ENCODE results near the gene PLBD1. TPM values are rescaled to one million over a fixed set of nuclear protein-coding genes. Genes with fewer than 3 reads are reported as not detected.

PLBD1 gene
- total and polyA plus RNA-seq, 10 donors = 3.1 to 83.2 (median 29.5) TPM

DNA sequence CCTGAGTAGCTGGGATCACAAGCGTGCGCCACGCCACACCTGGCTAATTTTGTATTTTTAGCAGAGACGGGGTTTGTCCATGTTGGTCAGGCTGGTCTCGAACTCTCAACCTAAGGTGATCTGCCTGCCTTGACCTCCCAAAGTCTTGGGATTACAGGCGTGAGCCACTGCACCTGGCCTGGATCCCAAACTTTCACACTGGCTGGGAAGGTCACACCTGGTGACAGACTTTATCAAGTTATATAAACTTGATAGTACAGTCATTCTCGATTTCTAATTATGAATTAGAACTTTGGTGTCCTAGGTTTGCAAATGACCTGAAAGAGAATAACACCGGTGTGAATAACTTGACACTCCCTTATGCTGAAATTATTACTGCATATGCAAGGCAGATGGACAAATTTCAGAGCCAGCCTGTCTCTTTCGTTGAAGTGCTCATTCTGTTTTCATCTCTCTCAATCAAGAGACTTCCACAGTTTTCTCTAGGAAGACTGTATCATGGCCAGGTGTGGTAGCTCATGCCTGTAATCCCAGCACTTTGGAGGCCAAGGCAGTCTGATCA is 5.9 kb downstream of the PLBD1 start:
- Histone ChIP-seq H3K4me3 (no peak overlapping the region), H3K9me3 (peaks cover 0 to 4% (median 0%) of the 10 kb centered on the region in 8 donors), H3K27me3 (replicated peaks in 1 of 7) (peaks cover 0 to 18% (median 0%) of the 10 kb centered on the region in 7 donors), H3K4me1 (peaks cover 0 to 72% (median 16%) of the 10 kb centered on the region in 6 donors), H3K36me3 (no peaks in the 10 kb centered on the region), H3K27ac (peak overlapping the region in 6 of 8 donors; percentile 31 to 91 (median 64))
- TF ChIP-seq, protein P1, sequence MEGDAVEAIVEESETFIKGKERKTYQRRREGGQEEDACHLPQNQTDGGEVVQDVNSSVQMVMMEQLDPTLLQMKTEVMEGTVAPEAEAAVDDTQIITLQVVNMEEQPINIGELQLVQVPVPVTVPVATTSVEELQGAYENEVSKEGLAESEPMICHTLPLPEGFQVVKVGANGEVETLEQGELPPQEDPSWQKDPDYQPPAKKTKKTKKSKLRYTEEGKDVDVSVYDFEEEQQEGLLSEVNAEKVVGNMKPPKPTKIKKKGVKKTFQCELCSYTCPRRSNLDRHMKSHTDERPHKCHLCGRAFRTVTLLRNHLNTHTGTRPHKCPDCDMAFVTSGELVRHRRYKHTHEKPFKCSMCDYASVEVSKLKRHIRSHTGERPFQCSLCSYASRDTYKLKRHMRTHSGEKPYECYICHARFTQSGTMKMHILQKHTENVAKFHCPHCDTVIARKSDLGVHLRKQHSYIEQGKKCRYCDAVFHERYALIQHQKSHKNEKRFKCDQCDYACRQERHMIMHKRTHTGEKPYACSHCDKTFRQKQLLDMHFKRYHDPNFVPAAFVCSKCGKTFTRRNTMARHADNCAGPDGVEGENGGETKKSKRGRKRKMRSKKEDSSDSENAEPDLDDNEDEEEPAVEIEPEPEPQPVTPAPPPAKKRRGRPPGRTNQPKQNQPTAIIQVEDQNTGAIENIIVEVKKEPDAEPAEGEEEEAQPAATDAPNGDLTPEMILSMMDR (IDR thresholded peaks at IDR 0.05 in 8 of 11, conservative IDR thresholded peaks at IDR 0.05 in 3 of 11) = no peak
- no peak for TF ChIP-seq POLR2A (IDR thresholded peaks at IDR 0.05)
- 87 to 96% (median 91%) methylated on average over 9 of the region's 9 CpGs for WGBS, 5 donors
- no peak for DNase-seq
- intact Hi-C loops (cut with DNase I; ENCODE audit: low total_unique reads) = no loop called here

DNA sequence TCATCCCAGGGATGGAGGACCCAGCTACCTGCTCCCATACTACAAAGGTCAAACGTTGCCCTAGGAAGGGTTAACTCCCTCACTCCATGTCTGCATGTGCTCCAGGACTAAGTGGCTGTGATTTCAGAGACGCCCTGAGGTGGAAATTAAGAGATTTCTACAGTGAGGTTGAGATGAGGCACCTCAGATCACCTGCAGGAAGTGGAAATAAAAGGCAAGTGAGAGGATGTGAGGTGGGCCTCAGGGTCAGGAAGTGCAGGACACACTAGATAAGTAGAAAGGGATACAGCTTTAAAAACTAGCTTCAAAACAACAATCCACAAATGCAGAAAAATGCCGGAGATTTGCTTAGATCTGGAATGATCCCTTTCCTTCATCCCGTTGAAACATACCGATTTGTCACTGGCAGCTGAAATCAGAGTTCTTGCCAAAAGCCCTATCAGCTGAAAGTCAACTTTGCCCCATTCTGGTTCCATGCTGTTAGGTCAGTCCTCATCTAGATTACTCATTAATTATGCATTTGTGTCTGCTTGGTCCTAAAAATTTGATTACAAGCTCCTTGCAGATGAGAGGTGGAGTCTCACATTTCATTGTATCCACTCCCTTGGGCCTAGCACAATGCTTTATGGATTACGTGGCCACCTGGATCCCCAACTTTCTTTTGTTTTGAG is 6.6 kb downstream of the PLBD1 start:
- WGBS, 5 donors = 55 to 63% (median 58%) methylated on average over 6 of the region's 6 CpGs
- intact Hi-C loops (cut with DNase I; ENCODE audit: low total_unique reads) = no loop called here
- Histone ChIP-seq H3K36me3 (no peaks in the 10 kb centered on the region), H3K27ac (peak overlapping the region in 3 of 8 donors; percentile 74 to 91 (median 86)), H3K4me1 (peaks cover 0 to 75% (median 16%) of the 10 kb centered on the region in 6 donors), H3K4me3 (no peak overlapping the region), H3K27me3 (replicated peaks in 1 of 7) (peaks cover 0 to 11% (median 0%) of the 10 kb centered on the region in 7 donors), H3K9me3 (peaks cover 0 to 4% (median 0%) of the 10 kb centered on the region in 8 donors)
- TF ChIP-seq, protein P1 (IDR thresholded peaks at IDR 0.05 in 8 of 11, conservative IDR thresholded peaks at IDR 0.05 in 3 of 11) = no peak
- TF ChIP-seq POLR2AphosphoS5 (IDR thresholded peaks at IDR 0.05) (no peak), POLR2A (IDR thresholded peaks at IDR 0.05) (no peak)
- no peak for DNase-seq

DNA sequence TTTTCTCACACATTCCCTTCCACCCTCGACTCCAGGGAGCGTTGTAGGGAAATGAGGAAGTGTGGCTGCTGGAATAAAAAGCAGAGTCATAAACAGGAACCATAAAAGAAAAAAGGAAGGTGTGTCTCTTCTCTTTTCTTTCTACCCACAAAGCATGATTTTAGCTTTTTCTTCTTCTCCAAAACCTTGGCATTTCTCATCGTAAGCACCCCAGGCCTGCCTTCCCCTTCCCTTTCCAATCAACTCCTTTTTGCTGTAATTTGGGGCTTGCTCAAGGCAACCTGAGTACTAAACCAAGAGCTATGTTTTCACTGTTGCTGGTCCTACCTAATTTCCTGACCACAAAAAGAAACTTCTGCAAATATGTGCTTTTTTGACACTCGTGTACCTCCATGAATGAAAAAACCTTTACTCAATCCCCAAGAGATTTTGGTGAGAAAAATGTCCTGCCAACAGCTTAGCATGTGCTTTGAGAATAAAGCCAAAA is 9.2 kb downstream of the PLBD1 start:
- H3K4me3 ChIP-seq = peak overlapping the region in 1 of 8 donors; percentile 28
- TF ChIP-seq POLR2AphosphoS5 (IDR thresholded peaks at IDR 0.05) (no peak), POLR2A (IDR thresholded peaks at IDR 0.05) (no peak)
- TF ChIP-seq, protein P1 (IDR thresholded peaks at IDR 0.05 in 8 of 11, conservative IDR thresholded peaks at IDR 0.05 in 3 of 11) = no peak
- H3K4me1 ChIP-seq = peaks cover 0 to 83% (median 20%) of the 10 kb centered on the region in 6 donors
- H3K27me3 ChIP-seq (replicated peaks in 1 of 7) = peaks cover 0 to 9% (median 0%) of the 10 kb centered on the region in 7 donors
- WGBS, 5 donors = 13 to 37% (median 18%) methylated on average over 4 of the region's 4 CpGs
- no peaks in the 10 kb centered on the region for H3K36me3 ChIP-seq
- peak overlapping the region in 7 of 8 donors; percentile 16 to 91 (median 73) for H3K27ac ChIP-seq
- peaks cover 0 to 4% (median 0%) of the 10 kb centered on the region in 8 donors for H3K9me3 ChIP-seq
- DNase-seq = no peak
- intact Hi-C loops (cut with DNase I; ENCODE audit: low total_unique reads) = no loop called here

DNA sequence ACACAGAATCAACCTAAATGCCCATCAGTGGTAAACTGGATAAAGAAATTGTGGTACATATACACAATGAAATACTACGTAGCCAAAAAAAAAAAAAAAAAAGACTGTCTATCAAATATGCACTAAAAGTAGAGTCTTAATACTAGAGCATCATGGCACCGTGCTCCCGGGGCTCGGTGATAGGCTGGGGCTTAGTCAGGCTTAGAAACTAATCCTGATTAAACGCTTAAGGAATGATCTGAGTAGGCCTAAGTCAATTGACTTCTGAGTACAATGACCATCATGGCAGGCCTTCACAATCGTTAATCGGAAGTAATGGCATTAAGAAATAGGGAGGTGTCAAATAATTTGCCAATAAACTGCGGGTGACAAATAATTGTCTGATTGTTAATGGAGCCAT is 9.7 kb downstream of the PLBD1 start:
- TF ChIP-seq POLR2A (IDR thresholded peaks at IDR 0.05) (no peak), POLR2AphosphoS5 (IDR thresholded peaks at IDR 0.05) (no peak)
- TF ChIP-seq, protein P1 (IDR thresholded peaks at IDR 0.05 in 8 of 11, conservative IDR thresholded peaks at IDR 0.05 in 3 of 11) = no peak
- intact Hi-C loops (cut with DNase I; ENCODE audit: low total_unique reads) = no loop called here
- Histone ChIP-seq H3K4me3 (peak overlapping the region in 1 of 8 donors; percentile 25), H3K27ac (peak overlapping the region in 5 of 8 donors; percentile 67 to 91 (median 73)), H3K36me3 (peaks cover 0 to 2% (median 0%) of the 10 kb centered on the region in 6 donors), H3K9me3 (peaks cover 0 to 4% (median 0%) of the 10 kb centered on the region in 8 donors), H3K4me1 (peaks cover 0 to 83% (median 20%) of the 10 kb centered on the region in 6 donors), H3K27me3 (replicated peaks in 1 of 7) (peaks cover 0 to 12% (median 0%) of the 10 kb centered on the region in 7 donors)
- DNase-seq = no peak
- WGBS, 5 donors = 73 to 84% (median 74%) methylated on average over 8 of the region's 8 CpGs

Data from spleen (tissue), 11 donors.